SK-N-SH (cell line): ENCODE measurements around the gene PTPRG. TPM values are rescaled to one million over a fixed set of nuclear protein-coding genes. Genes with fewer than 3 reads are reported as not detected.

ENCODE experiments used
- CTCF ChIA-PET: fragments of 300-600, 350-600 bp; formaldehyde crosslinking; extraction: SDS; loops from one replicate; lab custom pipeline; 2021; lab: Yijun Ruan, JAX
- POLR2A ChIA-PET: fragments of 350-600 bp; sonication (Branson Sonifier 250); formaldehyde crosslinking; extraction: SDS; loops from one replicate; lab custom pipeline; 2020; ENCODE audit warnings: antibody characterized with exemption, inconsistent platforms; lab: Yijun Ruan, JAX
- DNase-seq: peaks from one replicate; pipeline ENCODE4 v3.0.0; 2012
- H2AFZ ChIP-seq: fragments of 200-600 bp; sonication (generic); 2 replicates; pipeline ENCODE4 v1.8.1; 2016; ENCODE audit warnings: antibody characterized with exemption, mild to moderate bottlenecking, low read depth
- H3F3A ChIP-seq: fragments of 200-600 bp; sonication (generic); replicated peaks from 2 replicates; pipeline ENCODE3; 2016; ENCODE audit warnings: antibody characterized with exemption, mild to moderate bottlenecking; ENCODE audit not compliant: insufficient read depth
- H3K27ac ChIP-seq, 2 experiments: fragments of 200-500 bp in 1 of 2; fragments of 200-600 bp in 1 of 2; sonication (Bioruptor generic) in 1 of 2; sonication (generic), shearing (Covaris generic) in 1 of 2; 2 replicates each; pipeline versions ENCODE4 v1.5.1 to v1.6.1; 2014 to 2016; ENCODE audit warnings: low read depth in 2 of 2, inconsistent platforms in 1 of 2, low read length in 1 of 2, mild to moderate bottlenecking in 1 of 2, mixed read lengths in 1 of 2
- H3K27me3 ChIP-seq: fragments of 200-600 bp; sonication (generic), shearing (Covaris generic); 2 replicates; pipeline ENCODE4 v1.6.1; 2016; ENCODE audit warnings: mixed run types; ENCODE audit not compliant: insufficient read depth
- H3K36me3 ChIP-seq, 2 experiments: fragments of 200-500 bp in 1 of 2; fragments of 200-600 bp in 1 of 2; sonication (Bioruptor generic) in 1 of 2; sonication (generic) in 1 of 2; replicated peaks in 1 of 2; 2 replicates each; pipeline versions ENCODE3 to v1.5.1; 2014 to 2016; ENCODE audit warnings: low read length in 1 of 2, mild to moderate bottlenecking in 1 of 2; ENCODE audit not compliant: insufficient read depth in 2 of 2, control insufficient read depth in 1 of 2
- H3K4me1 ChIP-seq, 2 experiments: fragments of 200-500 bp in 1 of 2; fragments of 200-600 bp in 1 of 2; sonication (Bioruptor generic) in 1 of 2; sonication (generic), shearing (Covaris generic) in 1 of 2; 2 replicates each; pipeline versions ENCODE4 v1.5.1 to v1.6.1; 2014 to 2016; ENCODE audit warnings: low read depth in 1 of 2, low read length in 1 of 2, mixed run types in 1 of 2; ENCODE audit not compliant: insufficient read depth in 2 of 2, control insufficient read depth in 1 of 2
- H3K4me2 ChIP-seq: fragments of 200-600 bp; sonication (generic), shearing (Covaris generic); 2 replicates; pipeline ENCODE4 v1.6.1; 2017; ENCODE audit warnings: mixed run types
- H3K4me3 ChIP-seq, 2 experiments: fragments of 200-500 bp in 1 of 2; fragments of 200-600 bp in 1 of 2; sonication (Bioruptor generic) in 1 of 2; sonication (generic), shearing (Covaris generic) in 1 of 2; 2 replicates each; pipeline versions ENCODE4 v1.5.1 to v1.8.1; 2014 to 2016; ENCODE audit warnings: low read depth in 2 of 2, inconsistent platforms in 1 of 2, low read length in 1 of 2, mild to moderate bottlenecking in 1 of 2, mixed read lengths in 1 of 2, moderate library complexity in 1 of 2
- H3K79me2 ChIP-seq: fragments of 200-600 bp; sonication (generic); 2 replicates; pipeline ENCODE4 v1.8.1; 2017; ENCODE audit warnings: mild to moderate bottlenecking; ENCODE audit not compliant: insufficient read depth
- H3K9ac ChIP-seq: fragments of 200-600 bp; sonication (generic); 2 replicates; pipeline ENCODE4 v1.6.1; 2017; ENCODE audit warnings: mixed run types
- H3K9me2 ChIP-seq: fragments of 200-600 bp; sonication (generic); 2 replicates; pipeline ENCODE4 v1.6.1; 2017; ENCODE audit warnings: mixed run types
- H3K9me3 ChIP-seq: fragments of 200-600 bp; sonication (generic); 2 replicates; pipeline ENCODE4 v1.6.1; 2017; ENCODE audit warnings: mixed run types, mild to moderate bottlenecking, moderate library complexity
- H4K20me1 ChIP-seq: fragments of 200-600 bp; sonication (generic); 2 replicates; pipeline ENCODE4 v1.6.1; 2017; ENCODE audit warnings: mild to moderate bottlenecking, mixed run types; ENCODE audit not compliant: insufficient read depth
- CHD2 ChIP-seq: fragments of 150-350 bp; IDR thresholded peaks from 2 replicates; pipeline ENCODE4 v1.6.1; 2018; ENCODE audit warnings: low read length; ENCODE audit not compliant: partially characterized antibody
- CTCF ChIP-seq: fragments of 200-600 bp; sonication (generic); IDR thresholded peaks from 2 replicates; pipeline ENCODE4 v1.6.1; 2017; ENCODE audit warnings: antibody characterized with exemption, mild to moderate bottlenecking, moderate library complexity
- ELF1 ChIP-seq: IDR thresholded peaks from 2 replicates; pipeline ENCODE4 v1.4.0; 2012
- EP300 ChIP-seq, 2 experiments: IDR thresholded peaks; 2 replicates each; pipeline versions ENCODE4 v1.4.0 to v1.6.1; 2012; ENCODE audit warnings: borderline replicate concordance in 1 of 2, low read depth in 1 of 2, low read length in 1 of 2
- FOSL2 ChIP-seq: IDR thresholded peaks from 2 replicates; pipeline ENCODE4 v1.4.0; 2012; ENCODE audit warnings: low read depth, mild to moderate bottlenecking, moderate library complexity, borderline replicate concordance
- FOXM1 ChIP-seq: IDR thresholded peaks from 2 replicates; pipeline ENCODE4 v1.4.0; 2012; ENCODE audit warnings: low read depth, mild to moderate bottlenecking
- GABPA ChIP-seq: IDR thresholded peaks from 2 replicates; pipeline ENCODE4 v1.4.0; 2012; ENCODE audit warnings: low read depth, mild to moderate bottlenecking
- MXI1 ChIP-seq: IDR thresholded peaks from 2 replicates; pipeline ENCODE4 v1.6.1; 2012; ENCODE audit warnings: mild to moderate bottlenecking, low read depth, low read length, improper control_type of control experiment
- RAD21 ChIP-seq: IDR thresholded peaks from 2 replicates; pipeline ENCODE4 v1.6.1; 2012; ENCODE audit warnings: mild to moderate bottlenecking, low read length
- RFX5 ChIP-seq: IDR thresholded peaks from 2 replicates; pipeline ENCODE4 v1.6.1; 2012; ENCODE audit warnings: mild to moderate bottlenecking, improper control_type of control experiment, low read length
- RXRA ChIP-seq: IDR thresholded peaks from 2 replicates; pipeline ENCODE4 v1.4.0; 2012; ENCODE audit warnings: low read depth, mild to moderate bottlenecking, borderline replicate concordance
- SMC3 ChIP-seq: IDR thresholded peaks from 2 replicates; pipeline ENCODE4 v1.6.1; 2012; ENCODE audit warnings: low read depth, low read length, improper control_type of control experiment
- TAF1 ChIP-seq: IDR thresholded peaks from 2 replicates; pipeline ENCODE4 v1.6.1; 2012; ENCODE audit warnings: low read depth, mild to moderate bottlenecking, low read length, moderate library complexity, borderline replicate concordance
- TEAD4 ChIP-seq: IDR thresholded peaks from 2 replicates; pipeline ENCODE4 v1.4.0; 2012; ENCODE audit warnings: mild to moderate bottlenecking, borderline replicate concordance; ENCODE audit not compliant: insufficient read depth
- USF1 ChIP-seq: IDR thresholded peaks from 2 replicates; pipeline ENCODE4 v1.4.0; 2012; ENCODE audit warnings: low read depth, borderline replicate concordance
- YY1 ChIP-seq: IDR thresholded peaks from 2 replicates; pipeline ENCODE4 v1.4.0; 2012; ENCODE audit warnings: low read depth, mild to moderate bottlenecking
- WGBS: methylation state at CpG from one replicate; pipeline ENCODE4 v1.1.6; 2017; ENCODE audit warnings: low lambda C conversion rate; 5-methylcytosine and 5-hydroxymethylcytosine counted together
- polyA plus RNA-seq, 3 experiments: library from polyadenylated mRNA; depleted of rRNA; stranded (reverse); fragments of >200 nt; gene quantifications; 2 replicates each; pipeline ENCODE4 v1.2.3, GENCODE V29; 2012
- TF ChIP-seq, protein P1 (sequence below): IDR thresholded peaks from 2 replicates; pipeline ENCODE4 v1.6.1; 2012; ENCODE audit warnings: mild to moderate bottlenecking, low read depth, low read length, moderate library complexity
- TF ChIP-seq, protein P2 (sequence below): IDR thresholded peaks from 2 replicates; pipeline ENCODE4 v1.4.0; 2012; ENCODE audit warnings: low read depth
- TF ChIP-seq, protein P3 (sequence below): fragments of 150-350 bp; IDR thresholded peaks from 2 replicates; pipeline ENCODE4 v1.6.1; 2017; ENCODE audit warnings: antibody characterized with exemption, low read length, low read depth, borderline replicate concordance

The PTPRG gene
- polyA plus RNA-seq, 1 of the 3 experiments (the other 2 are of a cell fraction): 14.1 TPM

DNA sequence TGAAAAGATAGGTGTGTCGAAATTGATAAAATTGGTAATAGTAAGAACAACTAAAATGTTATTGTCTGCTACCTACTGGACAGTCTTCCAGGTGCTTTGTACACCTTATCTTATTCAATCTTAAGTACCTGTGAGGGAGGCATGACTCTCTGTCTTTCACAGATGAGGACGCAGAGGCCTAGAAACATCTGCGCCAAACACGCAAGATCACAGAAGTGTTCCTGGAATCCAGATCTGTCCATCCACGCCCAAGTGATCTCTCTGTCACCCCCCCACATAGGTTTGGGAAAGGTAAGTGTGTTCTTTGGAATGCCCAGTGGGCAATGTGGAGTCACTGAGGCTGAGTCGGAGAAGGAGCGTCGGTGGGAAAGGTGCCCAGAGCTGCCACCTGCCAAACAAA is 34.4 kb upstream of the PTPRG start (continued):
- TF ChIP-seq, protein P1, sequence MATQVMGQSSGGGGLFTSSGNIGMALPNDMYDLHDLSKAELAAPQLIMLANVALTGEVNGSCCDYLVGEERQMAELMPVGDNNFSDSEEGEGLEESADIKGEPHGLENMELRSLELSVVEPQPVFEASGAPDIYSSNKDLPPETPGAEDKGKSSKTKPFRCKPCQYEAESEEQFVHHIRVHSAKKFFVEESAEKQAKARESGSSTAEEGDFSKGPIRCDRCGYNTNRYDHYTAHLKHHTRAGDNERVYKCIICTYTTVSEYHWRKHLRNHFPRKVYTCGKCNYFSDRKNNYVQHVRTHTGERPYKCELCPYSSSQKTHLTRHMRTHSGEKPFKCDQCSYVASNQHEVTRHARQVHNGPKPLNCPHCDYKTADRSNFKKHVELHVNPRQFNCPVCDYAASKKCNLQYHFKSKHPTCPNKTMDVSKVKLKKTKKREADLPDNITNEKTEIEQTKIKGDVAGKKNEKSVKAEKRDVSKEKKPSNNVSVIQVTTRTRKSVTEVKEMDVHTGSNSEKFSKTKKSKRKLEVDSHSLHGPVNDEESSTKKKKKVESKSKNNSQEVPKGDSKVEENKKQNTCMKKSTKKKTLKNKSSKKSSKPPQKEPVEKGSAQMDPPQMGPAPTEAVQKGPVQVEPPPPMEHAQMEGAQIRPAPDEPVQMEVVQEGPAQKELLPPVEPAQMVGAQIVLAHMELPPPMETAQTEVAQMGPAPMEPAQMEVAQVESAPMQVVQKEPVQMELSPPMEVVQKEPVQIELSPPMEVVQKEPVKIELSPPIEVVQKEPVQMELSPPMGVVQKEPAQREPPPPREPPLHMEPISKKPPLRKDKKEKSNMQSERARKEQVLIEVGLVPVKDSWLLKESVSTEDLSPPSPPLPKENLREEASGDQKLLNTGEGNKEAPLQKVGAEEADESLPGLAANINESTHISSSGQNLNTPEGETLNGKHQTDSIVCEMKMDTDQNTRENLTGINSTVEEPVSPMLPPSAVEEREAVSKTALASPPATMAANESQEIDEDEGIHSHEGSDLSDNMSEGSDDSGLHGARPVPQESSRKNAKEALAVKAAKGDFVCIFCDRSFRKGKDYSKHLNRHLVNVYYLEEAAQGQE: no peak
- no peak for TF ChIP-seq TAF1
- TF ChIP-seq ELF1: no peak
- no peak for TF ChIP-seq SMC3
- no peak for TF ChIP-seq FOSL2
- no peak for TF ChIP-seq YY1
- TF ChIP-seq, protein P2, sequence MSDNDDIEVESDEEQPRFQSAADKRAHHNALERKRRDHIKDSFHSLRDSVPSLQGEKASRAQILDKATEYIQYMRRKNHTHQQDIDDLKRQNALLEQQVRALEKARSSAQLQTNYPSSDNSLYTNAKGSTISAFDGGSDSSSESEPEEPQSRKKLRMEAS: no peak

DNA sequence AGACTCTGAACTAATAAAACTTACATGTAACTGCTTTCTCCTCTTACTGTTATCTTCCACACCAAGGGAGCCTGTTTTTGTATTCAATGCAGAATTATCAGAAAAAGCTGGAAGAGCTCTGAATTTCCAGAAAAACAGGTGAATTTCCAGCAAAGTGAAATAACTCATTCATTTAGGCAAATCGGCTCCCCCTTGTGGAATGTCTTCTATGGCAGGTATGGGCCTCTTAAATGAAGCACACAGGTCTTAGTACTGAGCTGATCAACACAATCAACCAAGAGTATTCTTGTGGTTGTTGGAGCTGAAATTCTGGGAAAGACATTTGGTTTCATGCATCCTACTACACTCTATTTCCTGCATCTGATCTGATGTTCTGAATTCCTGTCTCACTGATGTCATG is 31.0 kb upstream of the PTPRG start:
- Histone ChIP-seq H3K79me2 (no peaks in the 10 kb centered on the region), H3F3A (no peaks in the 10 kb centered on the region), H3K4me2 (no peak overlapping the region), H3K36me3 (no peaks in the 10 kb centered on the region), H3K9me2 (no peaks in the 10 kb centered on the region), H3K27ac (no peak overlapping the region), H3K27me3 (no peaks in the 10 kb centered on the region), H4K20me1 (no peaks in the 10 kb centered on the region), H2AFZ (no peak overlapping the region), H3K4me3 (no peak overlapping the region; a peak in 1 of 4 replicates), H3K9me3 (no peaks in the 10 kb centered on the region), H3K4me1 (no peaks in the 10 kb centered on the region), H3K9ac (no peak overlapping the region)
- WGBS: 5% methylated on average over 1 of the region's 1 CpG
- ChIA-PET CTCF (interaction anchor here (0.6 to 2.2 kb wide), 9 partner anchors 13 to 177 kb away, joined by 3 to 10 read pairs (median 3); no protein-coding TSS in a partner anchor), POLR2A (no interaction called here)
- peak; percentile 26 for DNase-seq
- TF ChIP-seq MXI1 (no peak), RXRA (no peak), TAF1 (no peak), SMC3 (peak; percentile 34), EP300 (IDR thresholded peaks at IDR 0.05; ENCODE audit: borderline replicate concordance in 1 of 2, low read depth in 1 of 2, low read length in 1 of 2) (no peak), FOSL2 (no peak), CHD2 (no peak), RFX5 (no peak), GABPA (no peak), CTCF (peak; percentile 51), FOXM1 (no peak), USF1 (no peak), TEAD4 (no peak), RAD21 (peak; percentile 52)
- TF ChIP-seq, protein P1: no peak
- TF ChIP-seq, protein P3, sequence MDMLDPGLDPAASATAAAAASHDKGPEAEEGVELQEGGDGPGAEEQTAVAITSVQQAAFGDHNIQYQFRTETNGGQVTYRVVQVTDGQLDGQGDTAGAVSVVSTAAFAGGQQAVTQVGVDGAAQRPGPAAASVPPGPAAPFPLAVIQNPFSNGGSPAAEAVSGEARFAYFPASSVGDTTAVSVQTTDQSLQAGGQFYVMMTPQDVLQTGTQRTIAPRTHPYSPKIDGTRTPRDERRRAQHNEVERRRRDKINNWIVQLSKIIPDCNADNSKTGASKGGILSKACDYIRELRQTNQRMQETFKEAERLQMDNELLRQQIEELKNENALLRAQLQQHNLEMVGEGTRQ: no peak
